Endothelial cell of umbilical vein (primary cell): ENCODE data around the gene DNAH10. TPM values are rescaled to one million over a fixed set of nuclear protein-coding genes. Genes with fewer than 3 reads are reported as not detected.

Experiments used
- BruUV-seq: library from RNA; stranded (reverse); fragments of 400-500 nt; replicated peaks from 2 replicates; lab custom pipeline; 2021; lab: Mats Ljungman, UMichigan
- CTCF ChIA-PET: fragments of 300-600, 350-600 bp; sonication (Branson Sonifier 250); formaldehyde crosslinking; loops from one replicate; lab custom pipeline; 2021; ENCODE audit warnings: antibody characterized with exemption, inconsistent platforms; lab: Charles Lee
- POLR2A ChIA-PET: fragments of 300-600, 350-600 bp; sonication (Branson Sonifier 250); formaldehyde crosslinking; loops from one replicate; lab custom pipeline; 2021; ENCODE audit warnings: antibody characterized with exemption, inconsistent platforms; lab: Charles Lee
- DNase-seq: peaks from one replicate; pipeline ENCODE4 v3.0.0-alpha.2; 2011; ENCODE audit warnings: low read depth, low spot score
- FAIRE-seq: peaks from 2 replicates; lab custom pipeline; 2011; peaks lifted over from hg19 to GRCh38; lab: Jason Lieb, UNC
- H2AFZ ChIP-seq: 2 replicates; pipeline ENCODE4 v1.6.0; 2012; ENCODE audit warnings: low read depth, low read length, control low read depth, inconsistent platforms
- H3K27ac ChIP-seq: 2 replicates; pipeline ENCODE4 v1.5.1; 2011; ENCODE audit warnings: low read depth, mild to moderate bottlenecking, control low read depth, low read length, moderate library complexity; ENCODE audit not compliant: insufficient read depth
- H3K27me3 ChIP-seq, 2 experiments: 2 replicates each; pipeline versions ENCODE4 v1.6.0 to v1.6.1; 2011; ENCODE audit warnings: low read length in 2 of 2, mixed read lengths in 1 of 2; ENCODE audit not compliant: control insufficient read depth in 2 of 2, insufficient read depth in 2 of 2
- H3K36me3 ChIP-seq, 2 experiments: 2 replicates in 1 of 2; 3 replicates in 1 of 2; pipeline ENCODE4 v1.5.1; 2011; ENCODE audit warnings: low read length in 2 of 2, mild to moderate bottlenecking in 1 of 2, moderate library complexity in 1 of 2; ENCODE audit not compliant: control insufficient read depth in 2 of 2, insufficient read depth in 2 of 2; ENCODE audit errors: extremely low read depth in 1 of 2
- H3K4me1 ChIP-seq: 3 replicates; pipeline ENCODE4 v1.5.1; 2011; ENCODE audit warnings: mild to moderate bottlenecking, low read length; ENCODE audit not compliant: control insufficient read depth, insufficient read depth; ENCODE audit errors: extremely low read depth
- H3K4me2 ChIP-seq: 2 replicates; pipeline ENCODE4 v1.6.1; 2011; ENCODE audit warnings: low read length, control low read depth, mixed read lengths; ENCODE audit not compliant: insufficient read depth
- H3K4me3 ChIP-seq, 3 experiments: fragments of 200-600 bp in 1 of 3; sonication (generic), shearing (Covaris generic) in 1 of 3; replicated peaks in 1 of 3; 2 replicates each; pipeline ENCODE4 v1.5.1; 2011 to 2016; ENCODE audit warnings: control low read depth in 3 of 3, low read length in 3 of 3, mild to moderate bottlenecking in 2 of 3, inconsistent platforms in 1 of 3, low read depth in 1 of 3, moderate library complexity in 1 of 3; ENCODE audit not compliant: insufficient read depth in 1 of 3
- H3K79me2 ChIP-seq: 2 replicates; pipeline ENCODE4 v1.6.0; 2012; ENCODE audit warnings: low read length, inconsistent platforms; ENCODE audit not compliant: control insufficient read depth, insufficient read depth
- H3K9ac ChIP-seq: replicated peaks from 2 replicates; pipeline ENCODE3; 2011; ENCODE audit warnings: low read length, control low read depth; ENCODE audit not compliant: insufficient read depth; ENCODE audit errors: extremely low read depth
- H3K9me1 ChIP-seq: replicated peaks from 3 replicates; pipeline ENCODE4 v1.6.0; 2011; ENCODE audit warnings: mild to moderate bottlenecking, low read length; ENCODE audit not compliant: control insufficient read depth, insufficient read depth; ENCODE audit errors: extremely low read depth
- H3K9me3 ChIP-seq: replicated peaks from 2 replicates; pipeline ENCODE4 v1.5.1; 2012; ENCODE audit warnings: low read length, inconsistent platforms; ENCODE audit not compliant: control insufficient read depth, insufficient read depth
- H4K20me1 ChIP-seq: replicated peaks from 2 replicates; pipeline ENCODE3; 2011; ENCODE audit warnings: mild to moderate bottlenecking, low read length; ENCODE audit not compliant: control insufficient read depth, insufficient read depth; ENCODE audit errors: extremely low read depth
- EZH2 ChIP-seq: IDR thresholded peaks from 2 replicates; pipeline ENCODE4 v1.6.1; 2012; ENCODE audit warnings: borderline replicate concordance, low read depth, mild to moderate bottlenecking, moderate library complexity, low read length, inconsistent platforms; ENCODE audit not compliant: severe bottlenecking
- FOS ChIP-seq: IDR thresholded peaks from 2 replicates; pipeline ENCODE4 v1.6.1; 2011; ENCODE audit warnings: mild to moderate bottlenecking, low read length, moderate library complexity, borderline replicate concordance; ENCODE audit not compliant: insufficient read depth
- GATA2 ChIP-seq: IDR thresholded peaks from 2 replicates; pipeline ENCODE4 v1.7.0; 2011; ENCODE audit warnings: low read depth, mild to moderate bottlenecking, moderate library complexity, mixed read lengths, low read length; ENCODE audit not compliant: insufficient read length, insufficient read depth
- JUN ChIP-seq: IDR thresholded peaks from 2 replicates; pipeline ENCODE4 v1.6.1; 2011; ENCODE audit warnings: borderline replicate concordance, low read depth; ENCODE audit not compliant: insufficient read length, insufficient read depth
- MAX ChIP-seq: IDR thresholded peaks from 2 replicates; pipeline ENCODE4 v1.6.1; 2011; ENCODE audit not compliant: insufficient read depth, insufficient read length
- POLR2A ChIP-seq: IDR thresholded peaks from 2 replicates; pipeline ENCODE4 v1.6.1; 2012; ENCODE audit warnings: low read depth, mild to moderate bottlenecking, control low read depth, low read length
- POLR2AphosphoS5 ChIP-seq: IDR thresholded peaks from 2 replicates; pipeline ENCODE4 v1.6.1; 2012; ENCODE audit warnings: low read depth, mild to moderate bottlenecking, control low read depth, low read length, moderate library complexity; ENCODE audit not compliant: insufficient read depth
- dilution Hi-C: fragments of 300-500 bp; cut with MboI; formaldehyde crosslinking; loops from one replicate; pipeline ENCODE4 v1.15.0; 2019; ENCODE audit warnings: low sequenced_read_pairs; ENCODE audit not compliant: extremely low pct_ligation_motif_present
- intact Hi-C: fragments of 100-400 bp; cut with micrococcal nuclease; formaldehyde crosslinking; loops from one replicate; pipeline ENCODE4 v1.10.0; 2022
- polyA plus RNA-seq, 4 experiments: library from polyadenylated mRNA; depleted of rRNA in 3 of 4; stranded (reverse) in 3 of 4; unstranded in 1 of 4; fragments of >200 nt; gene quantifications; 2 replicates each; pipeline versions ENCODE4 v1.2.1 to v1.2.3, GENCODE V29; 2011 to 2012; ENCODE audit warnings: missing spikeins in 1 of 4
- total RNA-seq: library from RNA; stranded (reverse); gene quantifications from 2 replicates; pipeline ENCODE4 v1.2.3, GENCODE V29; 2021
- TF ChIP-seq, protein P1 (sequence below), 2 donors: IDR thresholded peaks; 1 replicate in 1 of 2; 2 replicates in 1 of 2; pipeline ENCODE4 v1.5.1; 2011; ENCODE audit warnings: low read length in 2 of 2, mild to moderate bottlenecking in 2 of 2, moderate library complexity in 2 of 2, control low read depth in 1 of 2, inconsistent platforms in 1 of 2, low read depth in 1 of 2; ENCODE audit not compliant: insufficient read depth in 1 of 2; ENCODE audit errors: extremely low read depth in 1 of 2

DNAH10 gene
- total and polyA plus RNA-seq, 2 donors (not counting 3 experiments of a cell fraction or from before 2014, with no cell fraction given): 0.04 to 0.31 TPM

- Histone ChIP-seq H3K36me3 (peaks cover 5 to 19% of the 10 kb centered on the region in 2 experiments), H3K9ac (no peak overlapping the region), H3K4me2 (no peak overlapping the region), H3K4me3 (no peak overlapping the region), H3K27me3 (no peaks in the 10 kb centered on the region), H2AFZ (no peak overlapping the region), H3K27ac (no peak overlapping the region), H4K20me1 (no peaks in the 10 kb centered on the region), H3K9me1 (no peaks in the 10 kb centered on the region), H3K4me1 (no peaks in the 10 kb centered on the region), H3K79me2 (peaks cover 20% of the 10 kb centered on the region), H3K9me3 (no peaks in the 10 kb centered on the region)
- BruUV-seq: no TSS peak
- peak; percentile 60 for DNase-seq
- dilution Hi-C loops (no loop called here), intact Hi-C loops (loop anchor here (1.0 to 5.0 kb wide), 2 partner anchors 79 to 182 kb away; no protein-coding TSS in a partner anchor)
- CTCF ChIA-PET: interaction anchor here (0.6 to 6.3 kb wide), 18 partner anchors 8 to 225 kb away, joined by 3 to 106 read pairs (median 3); partner anchors contain the start of gene DNAH10
- peak; percentile 85 for FAIRE-seq
- POLR2A ChIA-PET: no interaction called here
- TF ChIP-seq, protein P1, sequence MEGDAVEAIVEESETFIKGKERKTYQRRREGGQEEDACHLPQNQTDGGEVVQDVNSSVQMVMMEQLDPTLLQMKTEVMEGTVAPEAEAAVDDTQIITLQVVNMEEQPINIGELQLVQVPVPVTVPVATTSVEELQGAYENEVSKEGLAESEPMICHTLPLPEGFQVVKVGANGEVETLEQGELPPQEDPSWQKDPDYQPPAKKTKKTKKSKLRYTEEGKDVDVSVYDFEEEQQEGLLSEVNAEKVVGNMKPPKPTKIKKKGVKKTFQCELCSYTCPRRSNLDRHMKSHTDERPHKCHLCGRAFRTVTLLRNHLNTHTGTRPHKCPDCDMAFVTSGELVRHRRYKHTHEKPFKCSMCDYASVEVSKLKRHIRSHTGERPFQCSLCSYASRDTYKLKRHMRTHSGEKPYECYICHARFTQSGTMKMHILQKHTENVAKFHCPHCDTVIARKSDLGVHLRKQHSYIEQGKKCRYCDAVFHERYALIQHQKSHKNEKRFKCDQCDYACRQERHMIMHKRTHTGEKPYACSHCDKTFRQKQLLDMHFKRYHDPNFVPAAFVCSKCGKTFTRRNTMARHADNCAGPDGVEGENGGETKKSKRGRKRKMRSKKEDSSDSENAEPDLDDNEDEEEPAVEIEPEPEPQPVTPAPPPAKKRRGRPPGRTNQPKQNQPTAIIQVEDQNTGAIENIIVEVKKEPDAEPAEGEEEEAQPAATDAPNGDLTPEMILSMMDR (IDR thresholded peaks at IDR 0.05; ENCODE audit: extremely low read depth in 1 of 2, insufficient read depth in 1 of 2, low read depth in 1 of 2, low read length in 2 of 2): peak; percentile 56 to 62
- no peak for TF ChIP-seq POLR2A
- no peak for TF ChIP-seq FOS
- no peak for TF ChIP-seq JUN
Observed at GRCh38 chr12:123983822-123984485, 221.9 kb downstream of the DNAH10 start.

- Histone ChIP-seq H3K79me2 (peaks cover 20% of the 10 kb centered on the region), H3K9ac (no peak overlapping the region), H3K27me3 (no peaks in the 10 kb centered on the region), H3K9me1 (no peaks in the 10 kb centered on the region), H3K36me3 (peaks cover 9 to 20% of the 10 kb centered on the region in 2 experiments), H2AFZ (no peak overlapping the region), H3K4me1 (peaks cover under 1% of the 10 kb centered on the region), H3K27ac (no peak overlapping the region), H4K20me1 (peaks cover under 1% of the 10 kb centered on the region), H3K4me3 (no peak overlapping the region), H3K9me3 (no peaks in the 10 kb centered on the region), H3K4me2 (no peak overlapping the region)
- TF ChIP-seq, protein P1 (IDR thresholded peaks at IDR 0.05; ENCODE audit: extremely low read depth in 1 of 2, insufficient read depth in 1 of 2, low read depth in 1 of 2, low read length in 2 of 2): no peak
- TF ChIP-seq POLR2AphosphoS5 (no peak), MAX (no peak), FOS (no peak), EZH2 (no peak), GATA2 (no peak), JUN (no peak), POLR2A (no peak)
- DNase-seq: no peak
- ChIA-PET CTCF (interaction anchor here (2.4 to 6.3 kb wide), 2 partner anchors 75 to 80 kb away, joined by 13 to 106 read pairs; no protein-coding TSS in a partner anchor), POLR2A (interaction anchor here (0.5 kb wide), 1 partner anchor 620 kb away, joined by 4 read pairs; no protein-coding TSS in a partner anchor)
- intact Hi-C loops: loop anchor here (1.0 to 5.0 kb wide), 2 partner anchors 80 to 183 kb away; no protein-coding TSS in a partner anchor
- no TSS peak for BruUV-seq
- dilution Hi-C loops: no loop called here
- FAIRE-seq: no peak
Observed at GRCh38 chr12:123984903-123985302, 222.8 kb downstream of the DNAH10 start.
